Cerebellar cortex (tissue), 1 donor: ENCODE results near the gene PNLIPRP2.

ENCODE experiments used
- DNase-seq: peaks from one replicate; pipeline ENCODE4 v3.0.0-alpha.2; 2015; ENCODE audit warnings: low spot score

Gene PNLIPRP2

GRCh38 chr10:116620423-116621400 lies at the start of gene PNLIPRP2:
TSS of gene PNLIPRP2 (plus strand) at chr10:116620953.
- DNase-seq: no peak

- DNase-seq: no peak
These were observed 46.0 kb upstream of the PNLIPRP2 start for GRCh38 chr10:116574797-116575196.

GRCh38 chr10:116587878-116588591 lies 32.7 kb upstream of the PNLIPRP2 start:
- no peak for DNase-seq

GRCh38 chr10:116588995-116589394 lies 31.8 kb upstream of the PNLIPRP2 start:
- DNase-seq: no peak

- no peak for DNase-seq
These were observed 30.8 kb upstream of the PNLIPRP2 start for GRCh38 chr10:116589926-116590325.

- DNase-seq: no peak
These were observed 29.9 kb upstream of the PNLIPRP2 start, which contains the start of gene PNLIPRP1 for GRCh38 chr10:116590590-116591444. TSS of gene PNLIPRP1 (plus strand) at chr10:116590959. CDS start at chr10:116591130, 171 bp downstream.

GRCh38 chr10:116593139-116593740 lies 27.5 kb upstream of the PNLIPRP2 start:
- no peak for DNase-seq

GRCh38 chr10:116594525-116595035 lies 26.2 kb upstream of the PNLIPRP2 start:
- DNase-seq: no peak

GRCh38 chr10:116596062-116596461 lies 24.7 kb upstream of the PNLIPRP2 start:
- DNase-seq: no peak

- DNase-seq: no peak
These were observed 23.2 kb upstream of the PNLIPRP2 start for GRCh38 chr10:116597543-116597942.

- DNase-seq: no peak
These were observed 22.4 kb upstream of the PNLIPRP2 start for GRCh38 chr10:116598329-116598728.

- DNase-seq: no peak
These were observed 20.8 kb upstream of the PNLIPRP2 start for GRCh38 chr10:116599991-116600390.

GRCh38 chr10:116602648-116603400 lies 17.9 kb upstream of the PNLIPRP2 start:
- DNase-seq: no peak

GRCh38 chr10:116606061-116606483 lies 14.7 kb upstream of the PNLIPRP2 start:
- no peak for DNase-seq

- DNase-seq: no peak
These were observed 13.4 kb upstream of the PNLIPRP2 start for GRCh38 chr10:116607336-116607735.

- no peak for DNase-seq
These were observed 11.8 kb upstream of the PNLIPRP2 start for GRCh38 chr10:116608686-116609594.

GRCh38 chr10:116610443-116611152 lies 10.2 kb upstream of the PNLIPRP2 start:
- no peak for DNase-seq

- no peak for DNase-seq
These were observed 9.6 kb upstream of the PNLIPRP2 start for GRCh38 chr10:116611153-116611545.
